Activated gamma-delta T cell (primary cell): ENCODE data around the gene CCR3.

Experiments used
- DNase-seq: peaks from one replicate; lab custom pipeline; 2025; lab: John Stamatoyannopoulos, UW

CCR3 gene

GRCh38 chr3:46272028-46272451 lies 29.8 kb downstream of the CCR3 start:
- DNase-seq: no peak

DNA sequence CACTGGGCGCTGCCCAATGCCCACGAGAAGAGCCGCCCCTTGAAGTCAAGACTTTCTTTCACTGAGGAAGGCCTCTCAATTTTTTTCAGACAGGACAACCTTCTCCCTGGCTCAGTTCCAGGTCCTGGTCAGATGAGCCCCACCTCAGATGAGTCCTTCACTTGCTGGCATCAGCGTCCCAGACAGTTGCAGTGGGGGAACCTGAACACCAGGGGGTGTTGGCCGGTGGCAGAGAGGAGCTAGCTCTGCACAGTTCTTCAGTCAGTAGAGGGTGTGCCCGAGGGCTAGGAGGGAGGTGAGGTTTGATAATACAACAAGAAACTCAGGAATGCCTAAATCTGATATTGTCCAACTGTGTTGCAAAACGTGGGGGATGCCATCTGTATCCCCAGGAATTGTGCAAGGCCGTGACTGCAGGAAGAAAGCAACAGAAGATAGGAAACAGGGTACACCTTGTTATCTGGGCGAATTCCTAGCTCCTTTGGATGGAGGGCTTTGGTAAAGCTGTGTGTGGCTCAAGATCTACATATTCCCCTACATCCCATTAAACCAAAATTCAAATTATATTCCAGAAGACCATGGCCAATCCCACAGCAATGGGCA lies 34.3 kb downstream of the CCR3 start:
- DNase-seq: peak; percentile 10

- DNase-seq: no peak
Measured at GRCh38 chr3:46277476-46277875, 35.2 kb downstream of the CCR3 start.

GRCh38 chr3:46278816-46279672 lies 36.8 kb downstream of the CCR3 start:
- DNase-seq: no peak

DNA sequence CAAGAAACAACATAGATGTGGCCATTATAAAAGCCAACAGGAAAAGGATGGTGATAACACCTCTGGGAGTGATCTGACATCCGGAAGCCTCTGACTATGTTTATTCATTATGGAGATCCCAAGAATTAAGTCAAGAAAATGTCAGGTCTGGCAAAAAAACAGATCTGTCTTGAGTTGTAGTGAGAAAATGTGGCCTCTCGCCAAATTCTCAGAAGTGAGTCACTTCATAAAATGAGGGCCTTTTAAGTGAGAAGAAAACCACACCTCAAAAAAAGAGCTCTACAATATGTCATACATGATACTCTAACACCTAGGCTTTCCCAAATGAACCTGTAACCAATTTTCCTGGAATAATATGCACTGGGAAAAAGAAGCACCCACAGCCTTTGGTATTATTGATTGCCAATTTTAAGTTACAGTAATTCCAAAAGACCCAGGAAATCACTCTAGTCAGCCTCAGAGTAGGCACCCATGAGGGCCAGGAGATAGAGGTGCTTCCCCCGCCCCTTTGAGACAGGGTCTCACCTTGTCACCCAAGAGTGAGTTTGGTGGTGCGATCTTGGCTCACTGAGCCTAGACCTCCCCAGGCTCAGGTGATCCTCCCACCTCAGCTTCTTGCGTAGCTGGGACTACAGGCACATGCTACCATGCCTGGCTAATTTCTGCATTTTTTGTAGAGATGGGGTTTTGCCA lies 38.0 kb downstream of the CCR3 start:
- DNase-seq: no peak

- DNase-seq: no peak
Measured at GRCh38 chr3:46281551-46281950, 39.3 kb downstream of the CCR3 start.

DNA sequence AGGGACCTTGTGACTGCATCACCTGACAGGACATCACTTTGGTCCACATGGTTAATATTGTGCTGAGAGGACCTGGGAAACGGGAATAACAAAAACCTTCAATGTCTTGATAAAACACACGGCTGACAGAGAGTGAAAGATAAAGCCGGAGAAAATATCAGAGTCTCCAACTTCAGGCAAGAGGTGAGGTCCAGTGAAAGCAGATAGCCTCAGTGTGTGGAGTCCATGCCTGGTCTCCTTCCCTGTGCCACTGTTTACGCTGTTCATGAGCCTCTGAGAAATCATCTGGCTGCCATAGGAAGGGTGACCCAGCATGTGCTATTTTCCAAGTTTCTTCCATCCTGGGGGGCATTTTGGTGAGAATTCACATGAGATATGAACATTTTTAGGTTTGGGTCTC lies 39.8 kb downstream of the CCR3 start:
- DNase-seq: no peak

GRCh38 chr3:46282696-46283095 lies 40.4 kb downstream of the CCR3 start:
- no peak for DNase-seq

- DNase-seq: no peak
Measured at GRCh38 chr3:46283881-46284450, 41.7 kb downstream of the CCR3 start.

DNA sequence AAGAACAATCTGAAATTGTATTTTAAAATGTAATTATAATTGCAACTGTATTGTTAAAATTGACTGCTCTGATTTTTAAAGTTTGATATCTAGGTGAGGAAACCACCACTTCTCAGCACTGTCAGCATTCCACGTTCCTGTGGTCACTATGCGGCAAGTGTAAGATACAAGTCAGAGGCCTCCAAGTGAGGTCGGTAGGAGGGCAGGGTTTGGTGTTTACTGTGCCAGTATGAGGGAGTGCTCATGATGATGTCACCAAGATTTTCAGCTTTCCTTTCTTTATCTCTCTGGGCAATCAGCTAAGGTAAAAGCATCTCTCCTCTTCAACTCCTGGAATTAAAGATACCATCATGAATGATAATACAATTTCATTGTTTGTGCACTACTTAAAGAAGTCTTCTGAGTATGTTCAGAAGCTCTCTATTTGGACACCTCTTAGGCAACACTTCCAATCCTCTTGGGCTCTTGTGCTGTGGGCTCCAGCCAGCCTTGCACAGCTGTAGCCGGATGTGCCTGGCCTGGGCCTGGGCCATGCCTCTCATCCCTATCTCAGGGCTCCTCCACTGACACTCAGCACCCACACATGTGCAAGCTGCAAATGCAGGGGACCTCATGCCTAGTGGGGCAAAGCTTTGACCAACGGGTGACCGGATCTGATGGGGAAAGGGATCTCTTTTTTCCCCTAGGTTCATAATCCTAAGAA lies 42.9 kb downstream of the CCR3 start:
- DNase-seq: no peak

DNA sequence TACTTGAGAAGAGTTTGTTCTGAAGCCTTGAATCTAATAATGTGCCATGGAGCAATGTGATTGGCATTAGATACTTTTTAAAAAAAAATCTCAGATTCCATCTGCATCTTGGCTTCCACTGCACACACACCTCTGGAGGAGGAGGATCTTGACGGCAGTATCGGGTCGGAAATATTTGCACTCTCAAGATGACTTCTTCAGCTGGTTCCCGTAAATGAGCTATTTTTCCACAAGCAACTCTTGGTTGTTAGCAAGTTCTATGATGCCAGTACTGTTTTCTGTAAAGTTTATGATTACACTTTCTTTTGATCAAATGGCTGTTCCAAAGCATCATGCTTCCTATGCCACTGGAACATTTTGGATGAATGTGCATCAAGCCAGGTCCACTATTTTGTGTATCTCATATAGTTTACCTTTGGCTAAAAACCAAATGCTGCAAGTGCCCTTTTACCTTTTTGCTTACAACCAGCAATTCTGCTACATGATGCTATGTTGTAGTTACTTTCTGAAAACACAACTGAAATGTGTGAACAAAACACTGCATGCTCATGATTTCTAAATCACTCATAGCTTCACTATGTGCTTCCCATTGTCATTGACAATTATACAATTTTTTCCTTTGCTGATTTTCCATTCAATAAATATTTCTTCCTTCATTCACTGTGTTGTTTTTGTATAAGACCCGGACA lies 43.8 kb downstream of the CCR3 start:
- no peak for DNase-seq

DNA sequence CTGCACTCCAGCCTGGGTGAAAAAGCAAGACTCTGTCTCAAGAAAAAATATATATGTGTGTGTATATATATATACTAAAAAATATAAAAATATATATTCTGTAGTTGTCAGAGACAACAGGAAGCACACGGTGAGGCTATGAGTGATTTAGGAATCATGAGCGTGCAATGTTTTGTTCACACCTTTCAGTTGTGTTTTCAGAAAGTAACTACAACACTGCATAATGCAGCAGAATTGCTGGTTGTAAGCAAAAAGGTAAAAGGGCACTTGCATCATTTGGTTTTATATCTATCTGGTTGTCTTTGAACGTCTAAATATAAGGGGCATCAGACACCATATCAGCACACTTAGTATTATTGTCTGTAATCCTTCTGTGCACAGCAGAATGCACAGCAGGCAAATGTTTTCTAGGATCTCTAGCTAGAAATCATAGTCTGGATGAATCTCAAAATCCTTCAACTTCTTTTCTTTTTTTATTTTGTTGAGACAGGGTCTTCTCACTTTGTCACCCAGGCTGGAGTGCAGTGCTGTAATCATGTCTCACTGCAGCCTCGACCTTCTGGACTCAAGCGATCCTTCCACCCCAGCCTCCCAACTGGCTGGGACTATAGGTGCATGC lies 44.8 kb downstream of the CCR3 start:
- DNase-seq: no peak

- no peak for DNase-seq
Measured at GRCh38 chr3:46289551-46289950, 47.3 kb downstream of the CCR3 start.

GRCh38 chr3:46289966-46290365 lies 47.7 kb downstream of the CCR3 start:
- DNase-seq: no peak

DNA sequence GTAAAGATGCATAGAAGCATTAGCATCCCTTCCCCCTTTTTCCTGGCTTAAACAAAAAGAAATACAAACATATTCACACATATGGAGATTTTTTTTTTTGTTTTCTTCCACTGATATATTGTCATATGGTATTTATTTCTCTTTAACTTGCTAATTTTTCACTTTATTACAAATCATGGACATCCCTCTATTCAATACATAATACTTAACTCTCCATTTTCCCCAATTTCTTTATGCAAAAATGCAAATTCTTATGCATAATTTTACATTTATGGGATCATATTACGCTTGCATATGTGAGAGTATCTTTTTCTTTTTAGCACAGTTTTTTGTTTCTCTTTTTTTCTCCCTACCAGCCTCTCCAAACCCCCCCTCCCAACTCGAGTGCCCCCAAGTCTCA lies 48.8 kb downstream of the CCR3 start:
- DNase-seq: no peak

- no peak for DNase-seq
Measured at GRCh38 chr3:46293035-46293724, 50.9 kb downstream of the CCR3 start.

- no peak for DNase-seq
Measured at GRCh38 chr3:46293991-46294833, 52.0 kb downstream of the CCR3 start.

DNA sequence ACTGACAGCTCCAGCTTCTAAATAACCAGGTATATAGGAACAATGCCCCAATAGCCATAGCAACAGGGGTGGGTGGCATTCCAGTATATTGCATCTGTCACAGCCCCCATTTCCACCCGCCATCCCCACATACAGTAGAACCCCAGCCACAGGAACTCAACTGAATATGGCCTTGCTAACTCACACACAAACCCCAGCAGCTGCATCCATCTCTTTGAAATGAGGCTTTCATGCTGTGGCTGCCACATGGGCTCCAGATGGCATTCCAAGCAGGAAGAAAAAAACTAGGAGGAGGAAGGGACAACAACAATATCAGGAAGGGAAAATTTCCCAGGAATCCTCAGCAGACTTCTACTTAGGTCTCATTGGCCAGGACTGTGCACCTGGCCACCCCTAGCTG lies 54.6 kb downstream of the CCR3 start:
- no peak for DNase-seq

DNA sequence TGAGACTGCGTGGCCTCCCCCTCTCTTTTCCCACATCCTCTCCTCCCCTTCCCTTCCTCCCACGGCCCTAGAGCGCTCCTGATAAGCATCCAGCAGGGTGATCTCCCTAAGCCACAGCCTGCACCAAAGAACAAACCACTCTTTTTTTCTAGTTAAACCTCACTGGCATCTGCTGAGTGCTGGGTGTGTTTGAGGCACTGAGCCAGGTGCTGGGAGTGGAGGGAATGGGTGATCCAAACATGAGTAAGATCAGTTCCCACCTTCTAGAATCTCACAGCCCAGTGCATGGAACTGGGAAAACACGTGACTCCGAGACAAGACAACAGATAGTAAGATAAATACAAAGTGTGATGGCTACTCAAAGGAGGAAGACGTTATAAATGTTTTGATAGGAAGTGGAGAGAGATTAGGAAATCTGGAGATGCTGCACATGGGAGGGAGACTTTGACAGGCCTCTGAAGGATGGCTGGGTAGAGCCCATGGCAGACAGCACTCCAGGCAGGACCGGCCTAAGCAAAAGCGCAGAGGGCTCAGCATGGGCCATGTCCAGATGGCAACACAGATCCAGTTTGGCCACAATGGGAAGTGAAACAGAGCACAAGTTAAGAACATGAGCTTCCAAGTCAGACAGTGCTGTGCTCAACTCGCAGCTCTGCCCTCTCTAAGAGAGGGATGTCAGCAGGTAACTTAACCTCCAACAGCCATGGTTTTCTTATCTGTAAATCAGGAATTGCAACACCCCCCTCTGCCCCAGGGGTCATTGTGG lies 55.6 kb downstream of the CCR3 start:
- no peak for DNase-seq
